CD4-positive, alpha-beta T cell treated with Interleukin-4 for 4 hours (primary cell): ENCODE results near the gene STARD8.
"Not testable (repeated sequence)": the region's sequence is repeated elsewhere in the genome, so short reads cannot be mapped to it uniquely, and the experiment has no call there.

Source experiments
- DNase-seq: peaks from one replicate; pipeline ENCODE4 v3.0.0-alpha.2; 2020

The STARD8 gene

DNA sequence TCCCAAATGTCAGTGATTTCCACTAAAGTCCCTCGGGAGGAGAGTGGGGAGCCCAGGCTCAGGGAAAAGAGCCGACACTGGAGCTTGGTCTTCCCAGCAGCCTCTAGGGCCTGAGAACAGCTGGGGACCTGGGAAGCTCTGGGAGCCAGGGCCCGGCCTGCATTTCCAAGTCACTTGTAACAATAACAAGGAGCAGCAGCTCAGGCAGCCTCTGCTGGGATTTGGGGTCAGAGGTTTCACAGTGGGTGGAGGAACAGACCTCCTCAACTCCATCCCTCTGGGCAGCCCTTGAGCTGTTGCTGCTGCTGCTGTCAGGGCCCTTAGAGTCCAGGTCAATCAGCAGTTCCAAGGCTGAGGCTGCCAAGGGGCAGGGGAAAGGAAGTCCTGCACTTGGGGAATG is 11.1 kb downstream of the STARD8 start:
- no peak for DNase-seq

DNA sequence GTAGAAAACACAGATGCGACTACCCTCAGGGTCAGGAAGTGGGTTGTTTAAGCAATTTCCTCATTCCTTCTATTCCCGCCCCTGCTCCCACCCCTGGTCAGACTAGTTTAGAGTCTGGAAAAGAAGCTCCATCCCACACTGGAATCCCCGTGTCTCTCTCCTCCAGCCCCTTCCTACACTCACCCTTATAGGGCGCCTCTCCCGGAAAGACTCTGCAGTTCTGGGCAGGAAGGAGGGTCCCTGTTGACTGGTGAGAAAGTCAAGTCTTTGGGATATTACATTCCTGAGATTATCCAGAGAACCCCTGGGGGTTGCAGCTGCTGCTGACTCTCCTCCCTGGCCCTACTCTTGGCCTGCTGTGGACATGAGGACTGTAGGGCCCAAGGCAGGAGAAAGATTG is 11.9 kb downstream of the STARD8 start:
- DNase-seq = no peak

DNA sequence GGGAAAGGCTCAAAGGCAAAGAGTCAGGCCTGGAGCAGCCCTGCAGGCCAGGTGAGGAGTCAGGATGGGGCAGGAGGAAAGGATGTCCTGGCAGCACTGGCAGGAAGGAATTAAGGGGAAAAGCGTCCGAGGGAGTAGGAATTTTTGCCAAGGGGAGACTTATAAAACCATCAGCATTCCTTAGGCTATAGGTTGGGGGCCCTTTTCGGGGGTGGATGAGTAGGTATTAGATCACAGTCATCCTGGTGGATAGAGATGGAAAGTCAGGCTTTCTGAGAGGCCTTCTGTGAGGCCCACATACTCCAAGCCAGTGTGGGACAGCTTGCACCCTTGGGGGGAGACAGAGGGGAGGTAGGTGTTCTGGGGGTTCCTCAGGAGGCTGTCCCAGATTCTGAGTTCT is 12.3 kb downstream of the STARD8 start:
- no peak for DNase-seq

- no peak for DNase-seq
These were observed 13.3 kb downstream of the STARD8 start for GRCh38 chrX:68660746-68661145.

GRCh38 chrX:68665502-68665901 is 18.0 kb downstream of the STARD8 start:
- DNase-seq = no peak

- no peak for DNase-seq
These were observed 19.1 kb downstream of the STARD8 start for GRCh38 chrX:68666580-68666979.

DNA sequence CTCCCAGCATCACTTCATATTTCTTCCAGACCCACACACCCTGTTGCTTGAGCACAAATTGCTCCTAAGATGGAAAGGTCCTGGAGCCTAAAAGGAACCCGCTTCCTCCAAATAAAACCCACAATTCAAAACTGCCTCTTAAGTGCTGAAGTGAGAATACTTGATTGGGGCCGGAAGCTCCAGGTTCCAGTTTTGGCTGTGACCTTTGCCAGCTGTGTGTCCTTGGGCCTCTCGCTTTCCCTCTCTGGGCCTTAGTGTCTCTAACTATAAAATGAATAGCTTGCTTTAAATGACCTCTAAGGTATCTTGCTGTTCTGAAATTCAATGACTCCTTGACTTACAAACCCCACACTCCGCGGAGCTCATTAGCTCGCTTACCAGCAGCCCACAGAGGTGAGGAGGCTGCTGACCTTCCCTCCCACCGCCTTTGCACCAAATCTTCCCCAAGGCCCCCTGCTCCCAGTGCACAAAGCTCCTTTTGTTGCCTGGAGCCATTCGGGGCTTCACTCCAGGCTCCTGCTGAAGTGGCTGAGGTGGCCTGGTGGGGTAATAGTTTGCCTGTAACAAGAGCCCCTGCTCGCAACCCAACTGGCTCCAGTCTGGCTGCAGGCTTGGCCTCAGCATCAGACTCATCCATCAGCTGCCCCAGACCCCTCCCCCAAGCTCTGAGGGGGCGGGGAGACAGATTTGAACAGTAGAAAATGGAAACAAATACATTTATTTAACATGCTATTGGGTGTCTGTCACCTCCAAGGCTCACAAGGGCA is 21.8 kb downstream of the STARD8 start:
- no peak for DNase-seq

DNA sequence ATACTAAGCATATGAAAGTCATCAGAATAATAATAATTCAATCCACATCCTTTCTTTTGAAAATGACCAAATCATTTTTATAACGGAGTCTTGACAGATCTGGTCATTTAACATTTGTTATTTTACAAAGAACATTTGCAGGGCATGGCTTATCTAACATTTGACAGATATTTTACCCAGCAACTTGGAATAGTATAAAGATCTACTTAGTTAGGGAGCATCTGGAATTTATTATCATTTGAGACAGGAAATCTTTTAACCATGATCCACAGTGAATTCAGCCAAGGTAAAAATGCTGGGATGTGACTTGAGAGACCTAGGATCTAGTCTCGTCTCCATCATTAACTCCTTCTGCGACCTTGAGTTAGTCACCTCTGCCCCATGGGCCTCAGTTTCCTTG is 22.4 kb downstream of the STARD8 start:
- no peak for DNase-seq

- no peak for DNase-seq
These were observed 23.8 kb downstream of the STARD8 start for GRCh38 chrX:68671221-68671620.

DNA sequence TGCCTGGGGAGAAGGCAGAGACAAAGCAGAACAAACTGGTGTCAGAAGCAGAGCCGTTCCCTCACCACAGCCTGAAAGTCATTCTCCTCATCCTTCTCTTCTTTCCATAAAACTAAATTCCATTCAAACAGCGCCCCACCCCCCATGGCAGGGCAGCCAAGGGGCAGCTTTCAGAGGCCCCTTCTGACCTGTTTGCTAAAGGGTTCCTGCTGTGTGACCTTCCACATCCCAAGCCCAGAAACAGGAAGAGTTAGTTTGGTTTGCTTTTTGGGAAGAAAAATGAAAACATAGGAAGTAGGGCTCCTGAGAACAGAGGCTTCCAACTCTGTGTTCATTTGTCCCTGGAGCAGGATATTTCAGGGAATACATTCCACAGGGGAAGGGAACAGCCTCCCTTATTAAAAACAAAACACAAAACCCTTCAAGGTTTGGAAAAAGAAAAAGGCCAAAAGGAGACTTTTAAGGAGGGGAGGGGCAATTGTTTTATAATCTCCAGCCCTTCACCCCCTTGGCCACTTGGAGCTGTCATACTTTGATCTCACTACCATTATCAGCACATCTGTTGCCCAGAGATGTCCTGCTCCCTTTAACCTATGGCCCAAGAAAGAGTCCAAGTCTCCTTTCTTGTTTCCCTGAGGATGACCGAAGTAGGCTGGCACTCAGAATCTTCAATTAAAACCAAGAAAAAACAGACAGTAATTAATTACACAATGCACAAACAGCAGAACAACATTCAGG is 25.3 kb downstream of the STARD8 start:
- DNase-seq = no peak

DNA sequence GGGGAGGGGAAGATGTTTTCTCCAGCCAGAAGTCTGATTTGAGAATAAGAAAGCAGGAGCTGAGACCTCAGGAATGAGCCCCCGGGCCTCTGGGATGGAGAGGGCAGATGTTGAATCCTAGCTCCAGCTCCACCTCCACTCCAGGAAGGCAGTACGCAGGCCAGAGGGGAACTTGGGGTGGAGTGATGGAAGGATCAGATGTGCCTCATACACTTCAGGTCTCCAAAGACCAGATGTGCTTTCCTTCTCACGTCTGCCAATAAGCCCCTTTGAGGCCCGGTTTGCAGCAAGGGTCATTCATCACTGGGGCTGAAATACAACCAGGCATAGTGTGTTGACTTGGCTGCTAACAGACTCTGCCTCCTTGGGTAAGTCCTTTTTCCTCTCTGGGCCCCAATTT is 28.1 kb downstream of the STARD8 start:
- no peak for DNase-seq

GRCh38 chrX:68676335-68676734 is 28.9 kb downstream of the STARD8 start:
- no peak for DNase-seq

GRCh38 chrX:68677998-68678397 is 30.5 kb downstream of the STARD8 start:
- DNase-seq = no peak

DNA sequence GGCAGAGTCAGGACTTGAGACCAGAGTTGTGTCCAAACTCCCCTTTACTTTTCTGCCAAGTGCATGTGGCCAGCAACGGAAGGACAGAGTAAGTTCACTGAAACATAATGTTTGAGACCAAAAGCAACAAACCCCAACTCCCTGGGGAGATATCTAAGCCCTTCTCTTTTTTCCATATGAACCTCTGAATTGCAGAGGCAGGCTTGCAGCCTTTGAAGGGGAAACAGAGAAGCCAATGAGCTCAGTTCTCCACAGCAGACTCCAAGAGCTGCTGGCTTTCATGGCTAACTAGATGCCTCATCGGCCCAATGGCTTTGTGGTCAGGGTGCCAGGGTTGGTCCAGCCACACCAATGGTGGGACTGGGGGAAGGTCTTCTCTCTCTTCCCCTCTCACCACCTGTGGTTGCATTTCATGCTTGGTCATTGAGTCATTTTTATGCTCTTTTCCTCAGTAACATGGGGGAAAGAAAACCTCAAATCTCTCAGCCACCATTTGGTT is 34.0 kb downstream of the STARD8 start:
- no peak for DNase-seq

DNA sequence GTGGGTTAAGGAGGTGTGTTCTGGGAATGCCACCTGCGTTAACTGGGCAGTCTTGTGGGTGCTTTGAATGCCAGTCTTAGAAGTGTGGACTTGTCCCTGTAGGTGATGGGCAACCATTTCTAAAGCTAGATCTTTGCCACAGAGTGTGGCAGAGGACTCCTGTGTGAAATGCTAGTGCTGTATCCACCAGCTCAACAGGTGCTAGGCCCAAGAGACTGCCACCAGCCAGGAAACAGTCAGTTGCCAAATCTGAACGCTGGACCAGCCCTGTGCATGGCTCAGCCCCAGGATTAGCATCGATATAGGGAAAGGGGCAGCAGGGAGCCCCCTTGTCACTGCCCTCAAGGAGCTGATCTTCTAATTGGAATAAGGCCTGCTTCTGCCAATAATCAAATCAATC is 35.3 kb downstream of the STARD8 start:
- DNase-seq = no peak

- no peak for DNase-seq
These were observed 36.1 kb downstream of the STARD8 start for GRCh38 chrX:68683580-68683979.

DNA sequence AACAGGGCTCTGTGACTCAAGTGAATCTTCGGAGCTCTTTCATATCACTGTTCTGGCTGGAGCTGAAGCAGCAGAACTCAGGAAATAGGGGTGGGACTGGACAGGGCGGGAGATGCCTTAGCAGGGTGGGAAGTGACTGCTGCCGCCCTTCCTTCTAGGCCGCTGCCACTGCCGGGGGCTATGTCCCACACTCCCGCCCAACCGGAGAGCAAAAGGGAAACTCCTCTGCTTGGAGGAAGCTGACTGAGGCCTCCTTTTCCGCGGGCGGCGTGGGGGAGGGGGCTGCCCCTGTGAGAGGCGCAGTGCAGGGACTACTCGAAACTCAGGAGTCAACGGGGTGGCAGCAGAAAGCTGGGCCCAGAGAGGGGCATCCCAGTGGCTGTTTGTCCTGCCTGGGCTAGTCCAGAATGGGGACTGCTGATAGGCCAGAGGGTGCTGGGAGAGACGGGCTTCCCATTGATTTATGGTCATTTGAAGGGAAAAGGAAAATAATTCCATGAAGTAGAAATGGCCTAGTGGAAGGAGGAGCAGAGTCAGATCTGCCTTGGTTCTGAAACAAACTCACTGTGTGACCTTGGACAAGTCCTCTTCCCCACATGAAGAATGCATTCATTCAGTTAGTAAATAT is 36.9 kb downstream of the STARD8 start:
- no peak for DNase-seq

GRCh38 chrX:68684919-68685304 is 37.4 kb downstream of the STARD8 start:
- DNase-seq = no peak

GRCh38 chrX:68685685-68686084 is 38.2 kb downstream of the STARD8 start:
- DNase-seq = no peak

DNA sequence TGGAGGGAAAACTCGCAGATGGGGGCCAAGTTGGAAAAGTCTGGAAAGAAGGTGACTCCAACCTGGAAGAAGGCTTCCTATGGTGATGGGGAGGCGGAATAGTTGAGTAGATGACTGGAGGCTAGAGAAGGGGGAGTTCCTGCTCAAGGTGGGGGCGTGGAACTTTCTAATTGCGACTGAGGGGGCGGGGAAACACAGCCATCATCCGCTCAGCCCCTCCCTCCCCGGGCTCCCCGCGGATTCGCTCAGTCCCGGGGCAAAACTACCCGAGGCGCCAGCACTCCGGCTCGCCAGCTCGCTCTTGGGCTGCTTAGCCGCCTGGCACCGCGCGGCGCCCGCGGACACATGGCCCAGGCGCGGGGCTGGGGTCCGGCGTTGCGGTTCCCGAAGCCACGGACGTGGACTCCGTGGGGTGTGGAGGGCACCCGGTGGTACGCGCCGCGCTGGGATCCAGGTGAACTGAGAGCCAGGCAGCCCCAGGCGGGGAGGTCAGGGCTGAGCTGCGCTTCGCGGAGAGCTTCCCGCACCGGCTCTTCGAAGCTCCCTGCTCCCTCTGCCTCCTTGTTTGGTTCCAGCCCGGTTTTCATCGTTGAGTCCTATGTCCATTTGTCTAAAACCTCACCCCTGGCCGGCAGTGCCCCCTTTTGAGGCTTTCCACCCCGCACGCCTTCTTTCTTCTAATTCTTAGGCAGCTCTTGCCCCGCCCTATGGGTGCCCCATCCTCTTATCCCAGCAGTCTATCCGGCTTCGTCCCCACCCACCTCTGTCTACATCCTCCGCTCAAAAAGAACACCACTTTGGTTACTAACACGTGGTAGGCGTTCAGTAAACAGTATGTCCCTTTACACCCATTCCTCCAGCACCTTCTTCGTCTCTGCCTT is 38.9 kb downstream of the STARD8 start:
- DNase-seq = no peak

DNA sequence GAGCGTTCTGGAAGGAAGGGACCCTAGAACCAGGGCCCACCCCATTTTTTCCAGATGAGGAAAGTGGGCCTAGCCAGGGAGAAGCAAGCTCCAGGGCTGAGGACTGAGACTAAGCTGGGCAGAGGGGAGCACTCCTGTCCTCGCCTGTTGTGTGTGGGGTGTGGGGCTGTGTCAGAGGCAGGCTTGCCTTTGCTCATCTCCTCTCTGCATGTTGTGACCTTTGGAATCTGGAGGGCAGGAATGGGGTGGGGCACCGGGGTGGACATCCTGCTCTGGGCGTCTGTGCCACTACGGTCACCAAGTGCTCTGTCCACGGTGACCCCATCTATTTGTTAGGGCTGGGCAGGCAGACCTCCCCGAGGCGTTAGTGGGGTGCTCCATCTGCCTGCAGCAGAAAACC is 41.5 kb downstream of the STARD8 start:
- not testable (repeated sequence) for DNase-seq

DNA sequence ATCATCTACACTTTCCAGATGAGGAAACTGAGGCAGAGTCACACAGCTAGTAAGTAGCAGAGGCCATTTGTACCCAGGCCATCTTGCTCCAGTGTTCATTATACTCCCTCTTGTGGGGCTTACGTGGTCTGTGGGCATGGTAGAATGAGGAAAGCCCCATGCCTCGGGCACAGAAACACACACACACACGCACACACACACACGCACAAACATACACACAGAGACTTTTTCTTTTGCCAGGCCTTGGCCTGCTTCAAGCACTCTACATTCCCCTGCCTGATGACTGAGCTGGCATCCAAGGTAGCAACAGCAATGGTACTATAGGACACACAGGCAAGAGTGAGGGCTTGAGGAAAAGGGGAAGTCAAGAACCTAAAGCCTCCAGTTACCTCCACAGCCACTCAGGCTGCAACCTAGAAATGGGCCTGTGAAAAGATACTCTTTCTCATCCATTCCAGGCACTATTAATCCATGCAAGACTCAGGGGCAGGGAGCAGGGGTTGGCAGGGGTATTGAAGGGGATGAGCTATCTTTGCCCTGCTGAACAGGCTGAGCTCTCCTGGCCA is 43.6 kb downstream of the STARD8 start:
- no peak for DNase-seq

DNA sequence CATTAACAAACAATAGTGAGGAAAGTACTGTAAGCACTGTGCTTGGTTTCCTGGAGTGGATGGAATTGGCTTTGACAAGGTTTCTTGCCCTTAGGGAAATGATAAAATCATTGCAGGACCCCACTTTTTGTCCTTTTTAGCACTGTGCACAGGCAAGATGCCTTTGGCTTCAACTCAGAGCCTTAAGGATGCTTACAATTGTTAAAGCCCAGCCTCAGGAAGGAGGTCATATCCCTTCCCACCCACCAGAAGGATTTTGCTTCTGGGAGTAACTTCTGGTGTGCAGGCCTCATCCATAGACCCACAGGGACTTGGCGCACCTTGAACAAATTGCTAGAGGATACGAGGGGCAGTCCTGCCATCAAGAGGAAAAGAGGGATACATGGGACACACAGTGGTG is 44.5 kb downstream of the STARD8 start:
- DNase-seq = no peak
